ENCODE data around the gene SPINK1.
"Not testable (repeated sequence)": the region's sequence is repeated elsewhere in the genome, so short reads cannot be mapped to it uniquely, and the experiment has no call there.

The SPINK1 gene

DNA sequence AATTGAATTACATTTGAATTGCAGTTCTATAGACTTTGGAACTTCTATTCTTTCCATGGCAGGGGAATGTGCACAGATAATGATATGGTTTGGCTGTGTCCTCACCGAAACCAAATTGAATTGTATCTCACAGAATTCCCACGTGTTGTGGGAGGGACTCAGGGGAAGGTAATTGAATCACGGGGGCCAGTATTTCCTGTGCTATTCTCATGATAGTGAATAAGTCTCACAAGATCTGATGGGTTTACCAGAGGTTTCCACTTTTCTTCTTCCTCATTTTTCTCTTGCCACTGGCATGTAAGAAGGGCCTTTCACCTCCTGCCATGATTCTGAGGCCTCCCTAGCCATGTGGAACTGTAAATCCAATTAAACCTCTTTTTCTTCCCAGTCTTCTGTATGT lies 28.3 kb downstream of the SPINK1 start:
- not testable (repeated sequence) for H3K27me3 ChIP-seq (ENCODE audit: insufficient read depth, low read length); H3K27ac ChIP-seq (ENCODE audit: low read length); H3K36me3 ChIP-seq (ENCODE audit: insufficient read depth, low read depth, low read length); H3K4me3 ChIP-seq (ENCODE audit: low read length); H3K9ac ChIP-seq (ENCODE audit: low read depth, low read length); H3K9me3 ChIP-seq (ENCODE audit: insufficient read depth, low read depth, low read length)
- peaks cover 10% of the 10 kb centered on the region; the same call in 1 of the 2 replicates for H3K4me1 ChIP-seq (ENCODE audit: insufficient read depth, low read length)

DNA sequence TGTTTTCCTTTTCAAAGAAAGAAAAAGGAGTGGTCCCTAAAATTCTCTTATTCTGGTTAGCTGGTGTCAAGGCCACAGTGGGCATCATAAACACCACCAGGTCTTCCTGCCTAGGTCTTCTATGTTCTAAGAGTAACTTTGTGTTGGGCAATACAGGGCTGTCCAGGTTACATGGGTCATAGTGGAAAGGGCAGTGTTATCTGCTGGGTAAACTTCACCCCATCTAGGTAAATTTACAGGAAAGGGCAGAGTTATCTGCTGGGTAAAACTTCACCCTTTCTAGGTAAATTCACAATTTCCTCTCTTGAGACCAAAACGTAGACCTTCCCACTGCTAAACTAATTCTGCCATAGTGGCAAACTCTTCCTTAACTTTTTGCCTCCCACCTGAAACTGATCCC lies 30.0 kb downstream of the SPINK1 start:
- Histone ChIP-seq H3K4me1 (ENCODE audit: insufficient read depth, low read length) (peaks cover 10% of the 10 kb centered on the region; the same call in 1 of the 2 replicates), H3K27ac (ENCODE audit: low read length) (no peak overlapping the region), H3K9me3 (ENCODE audit: insufficient read depth, low read depth, low read length) (no peaks in the 10 kb centered on the region), H3K27me3 (ENCODE audit: insufficient read depth, low read length) (no peaks in the 10 kb centered on the region), H3K4me3 (ENCODE audit: low read length) (no peak overlapping the region), H3K9ac (ENCODE audit: low read depth, low read length) (no peak overlapping the region), H3K36me3 (ENCODE audit: insufficient read depth, low read depth, low read length) (no peaks in the 10 kb centered on the region)

- peaks cover 10% of the 10 kb centered on the region; the same call in 1 of the 2 replicates for H3K4me1 ChIP-seq (ENCODE audit: insufficient read depth, low read length)
- no peak overlapping the region for H3K27ac ChIP-seq (ENCODE audit: low read length)
- no peak overlapping the region for H3K4me3 ChIP-seq (ENCODE audit: low read length)
- H3K27me3 ChIP-seq (ENCODE audit: insufficient read depth, low read length) = no peaks in the 10 kb centered on the region
- H3K9me3 ChIP-seq (ENCODE audit: insufficient read depth, low read depth, low read length) = no peaks in the 10 kb centered on the region
- no peak overlapping the region for H3K9ac ChIP-seq (ENCODE audit: low read depth, low read length)
- no peaks in the 10 kb centered on the region for H3K36me3 ChIP-seq (ENCODE audit: insufficient read depth, low read depth, low read length)
These were observed 31.0 kb downstream of the SPINK1 start for GRCh38 chr5:147800491-147800890.

DNA sequence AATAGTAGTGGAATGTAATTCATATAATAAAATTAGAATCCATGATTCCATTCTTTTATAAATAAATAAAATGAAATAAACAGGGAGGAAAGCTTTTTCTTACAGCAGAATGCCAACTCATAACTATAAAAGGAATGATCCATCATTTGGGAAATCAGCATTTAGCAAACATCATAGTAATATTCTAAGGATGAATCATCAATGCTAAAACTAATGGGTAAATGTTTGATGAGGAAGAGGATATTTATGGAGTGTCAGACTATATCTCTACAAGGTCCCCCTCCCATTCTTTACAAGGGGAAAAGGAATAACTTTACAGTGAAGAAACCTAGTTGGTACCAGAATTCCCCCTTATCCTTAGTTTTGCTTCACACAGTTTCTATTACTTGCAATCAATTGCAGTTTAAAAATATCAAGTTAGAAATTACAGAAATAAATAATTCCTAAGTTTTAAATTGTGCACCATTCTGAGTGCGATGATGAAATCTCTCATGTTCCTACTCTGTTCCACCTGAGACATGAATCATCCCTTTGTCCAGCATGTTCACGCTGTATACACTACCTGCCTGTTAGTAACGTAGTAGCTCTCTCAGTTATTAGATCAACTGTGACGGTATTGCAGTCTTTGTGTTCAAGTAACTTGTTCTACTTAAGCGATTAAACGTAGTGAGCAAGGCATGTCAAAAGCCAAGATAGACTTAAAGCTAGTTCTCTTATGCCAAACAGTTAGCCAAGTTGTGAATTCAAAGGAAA lies 34.7 kb downstream of the SPINK1 start:
- H3K36me3 ChIP-seq (ENCODE audit: insufficient read depth, low read depth, low read length) = no peaks in the 10 kb centered on the region
- H3K4me3 ChIP-seq (ENCODE audit: low read length) = no peak overlapping the region
- no peak overlapping the region for H3K27ac ChIP-seq (ENCODE audit: low read length)
- no peak overlapping the region for H3K9ac ChIP-seq (ENCODE audit: low read depth, low read length)
- H3K27me3 ChIP-seq (ENCODE audit: insufficient read depth, low read length) = no peaks in the 10 kb centered on the region
- H3K4me1 ChIP-seq (ENCODE audit: insufficient read depth, low read length) = no peaks in the 10 kb centered on the region
- no peaks in the 10 kb centered on the region for H3K9me3 ChIP-seq (ENCODE audit: insufficient read depth, low read depth, low read length)

- H3K27ac ChIP-seq (ENCODE audit: low read length) = no peak overlapping the region
- no peaks in the 10 kb centered on the region for H3K4me1 ChIP-seq (ENCODE audit: insufficient read depth, low read length)
- H3K36me3 ChIP-seq (ENCODE audit: insufficient read depth, low read depth, low read length) = no peaks in the 10 kb centered on the region
- no peak overlapping the region for H3K4me3 ChIP-seq (ENCODE audit: low read length)
- H3K9me3 ChIP-seq (ENCODE audit: insufficient read depth, low read depth, low read length) = no peaks in the 10 kb centered on the region
- no peak overlapping the region for H3K9ac ChIP-seq (ENCODE audit: low read depth, low read length)
- no peaks in the 10 kb centered on the region for H3K27me3 ChIP-seq (ENCODE audit: insufficient read depth, low read length)
These were observed 40.3 kb downstream of the SPINK1 start for GRCh38 chr5:147791181-147791580.

- Histone ChIP-seq H3K9me3 (ENCODE audit: insufficient read depth, low read depth, low read length) (no peaks in the 10 kb centered on the region), H3K36me3 (ENCODE audit: insufficient read depth, low read depth, low read length) (no peaks in the 10 kb centered on the region), H3K4me3 (ENCODE audit: low read length) (no peak overlapping the region), H3K27ac (ENCODE audit: low read length) (no peak overlapping the region), H3K4me1 (ENCODE audit: insufficient read depth, low read length) (no peaks in the 10 kb centered on the region), H3K27me3 (ENCODE audit: insufficient read depth, low read length) (no peaks in the 10 kb centered on the region), H3K9ac (ENCODE audit: low read depth, low read length) (no peak overlapping the region)
These were observed 41.7 kb downstream of the SPINK1 start for GRCh38 chr5:147789820-147790219.

DNA sequence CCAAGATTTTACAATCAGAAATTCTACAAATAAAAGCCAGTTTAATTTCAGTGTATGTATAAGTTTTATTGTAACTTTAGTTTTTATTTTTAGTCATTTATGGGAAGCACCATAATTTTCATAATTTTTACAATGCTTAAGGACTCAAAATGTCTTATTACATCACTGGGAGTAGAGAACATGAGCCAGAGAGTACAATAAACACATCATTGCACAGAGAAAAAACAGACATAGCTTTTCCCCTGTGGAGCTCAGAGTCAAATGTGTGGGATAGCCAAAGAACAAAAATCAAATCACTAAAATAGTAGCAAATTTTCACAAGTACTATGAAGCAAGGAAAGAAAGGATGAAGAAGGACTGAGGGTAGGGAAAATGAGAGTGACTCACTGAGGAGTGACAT lies 43.4 kb downstream of the SPINK1 start:
- Histone ChIP-seq H3K27ac (ENCODE audit: low read length) (no peak overlapping the region), H3K4me1 (ENCODE audit: insufficient read depth, low read length) (peaks cover 3% of the 10 kb centered on the region; the same call in 1 of the 2 replicates), H3K9ac (ENCODE audit: low read depth, low read length) (no peak overlapping the region), H3K36me3 (ENCODE audit: insufficient read depth, low read depth, low read length) (no peaks in the 10 kb centered on the region), H3K4me3 (ENCODE audit: low read length) (no peak overlapping the region), H3K9me3 (ENCODE audit: insufficient read depth, low read depth, low read length) (no peaks in the 10 kb centered on the region), H3K27me3 (ENCODE audit: insufficient read depth, low read length) (no peaks in the 10 kb centered on the region)

DNA sequence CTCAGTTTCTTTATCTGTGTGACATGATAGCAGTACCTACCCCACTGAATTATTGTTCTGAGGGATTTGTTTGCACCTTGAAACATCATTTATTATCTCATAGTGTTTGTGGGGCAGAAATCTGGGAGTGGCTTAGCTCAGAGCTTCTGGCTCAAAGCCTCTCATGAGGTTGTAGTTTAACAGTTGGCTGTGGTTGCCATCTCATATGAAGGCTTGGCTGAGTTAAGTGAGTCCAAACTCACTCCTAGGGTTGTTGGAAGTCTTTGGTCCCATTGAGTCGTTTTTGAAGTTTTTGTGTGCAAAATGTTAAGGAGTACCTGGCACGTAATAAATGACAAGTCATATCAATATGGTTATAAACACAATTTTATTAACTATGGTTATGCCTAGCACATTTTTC lies 45.3 kb downstream of the SPINK1 start:
- no peaks in the 10 kb centered on the region for H3K36me3 ChIP-seq (ENCODE audit: insufficient read depth, low read depth, low read length)
- H3K4me1 ChIP-seq (ENCODE audit: insufficient read depth, low read length) = peaks cover 5% of the 10 kb centered on the region; the same call in 1 of the 2 replicates
- H3K9me3 ChIP-seq (ENCODE audit: insufficient read depth, low read depth, low read length) = no peaks in the 10 kb centered on the region
- no peak overlapping the region for H3K9ac ChIP-seq (ENCODE audit: low read depth, low read length)
- H3K4me3 ChIP-seq (ENCODE audit: low read length) = no peak overlapping the region
- no peak overlapping the region for H3K27ac ChIP-seq (ENCODE audit: low read length)
- no peaks in the 10 kb centered on the region for H3K27me3 ChIP-seq (ENCODE audit: insufficient read depth, low read length)

DNA sequence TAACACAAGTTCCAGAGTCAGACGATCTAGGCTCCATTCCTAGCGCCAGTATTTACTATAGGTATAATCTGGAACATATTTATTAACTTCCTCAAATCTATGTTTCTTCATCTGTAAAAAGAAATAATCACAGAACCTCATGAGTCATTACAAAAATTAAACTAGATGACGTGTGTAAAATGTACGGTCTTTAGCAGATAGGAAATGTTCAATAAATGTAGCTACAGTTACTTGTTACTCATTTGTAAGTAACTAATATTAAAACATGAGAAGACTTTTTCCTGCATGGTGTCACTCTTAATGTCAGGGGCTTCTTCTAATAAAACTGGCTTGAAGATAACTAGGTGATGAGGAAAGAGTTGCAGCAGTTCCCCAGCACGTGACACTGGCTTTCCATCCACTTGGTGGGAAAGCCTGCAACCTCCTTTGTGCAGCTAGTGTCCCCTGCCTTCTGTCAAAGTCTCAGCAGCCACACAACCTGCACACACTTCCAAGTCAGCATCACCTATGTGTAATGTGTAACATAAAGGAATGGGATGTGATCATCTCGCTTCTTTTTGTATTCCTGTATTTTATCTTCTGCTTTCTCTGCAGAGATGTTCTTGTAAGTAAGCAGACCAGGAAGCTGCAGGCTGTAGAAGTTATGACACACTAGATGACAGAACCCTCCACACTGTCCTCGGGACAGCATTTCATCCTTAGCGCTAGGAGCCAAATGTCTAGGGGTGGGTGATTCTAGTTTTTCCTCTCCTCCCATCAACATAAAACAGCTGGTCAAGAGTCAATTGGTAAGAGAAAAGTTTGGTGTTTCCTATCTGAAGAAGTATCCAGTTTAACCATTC lies 47.1 kb downstream of the SPINK1 start:
- Histone ChIP-seq H3K4me3 (ENCODE audit: low read length) (no peak overlapping the region), H3K9ac (ENCODE audit: low read depth, low read length) (no peak overlapping the region), H3K4me1 (ENCODE audit: insufficient read depth, low read length) (peaks cover 18% of the 10 kb centered on the region; the same call in 1 of the 2 replicates), H3K36me3 (ENCODE audit: insufficient read depth, low read depth, low read length) (no peaks in the 10 kb centered on the region), H3K27me3 (ENCODE audit: insufficient read depth, low read length) (no peaks in the 10 kb centered on the region), H3K27ac (ENCODE audit: low read length) (no peak overlapping the region), H3K9me3 (ENCODE audit: insufficient read depth, low read depth, low read length) (no peaks in the 10 kb centered on the region)

DNA sequence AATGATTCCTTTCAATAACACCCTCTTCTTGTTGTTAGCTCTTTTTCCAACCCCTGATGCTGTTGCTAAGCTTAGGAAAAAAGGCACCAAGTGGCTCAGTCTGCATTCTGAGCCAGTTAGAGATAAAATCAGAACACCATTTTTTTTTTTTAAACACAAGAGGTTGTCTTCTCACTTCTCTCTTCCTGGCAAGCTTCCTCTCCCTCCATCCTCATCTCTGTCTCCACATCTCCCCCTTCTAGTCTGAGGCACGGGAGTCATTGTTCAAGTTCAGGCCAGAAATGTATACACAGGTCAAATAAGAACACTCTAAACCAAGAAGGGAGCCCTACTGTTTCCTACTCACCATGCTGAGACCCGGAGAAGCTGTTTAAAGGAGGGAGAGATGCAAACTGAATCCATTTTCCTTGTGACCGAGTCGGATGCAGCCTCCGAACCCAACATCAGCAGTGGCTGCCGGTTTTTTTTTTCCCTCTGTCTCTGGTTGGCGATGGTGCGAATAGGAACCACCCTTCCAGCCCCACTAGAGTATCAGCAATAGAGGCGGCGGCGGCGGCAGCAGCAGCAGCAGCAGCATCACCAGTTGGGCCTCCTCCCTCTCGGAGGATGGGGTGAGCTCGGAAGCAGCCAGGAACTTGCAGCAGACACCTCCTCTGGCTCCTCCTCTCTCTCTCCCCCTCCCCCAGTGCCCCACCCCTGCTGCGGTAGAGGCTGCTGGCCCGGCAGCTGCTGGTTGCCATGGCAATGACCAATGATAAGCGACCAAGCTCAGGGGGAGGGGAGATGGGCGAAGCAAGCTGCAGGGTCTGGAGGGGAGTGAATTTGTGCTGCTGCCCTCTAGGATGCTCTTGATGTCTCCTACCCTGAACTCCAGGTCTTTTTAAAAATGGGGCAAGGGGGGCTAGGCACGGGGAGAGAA lies 49.1 kb downstream of the SPINK1 start, which contains the start of gene JAKMIP2:
Gene JAKMIP2, minus strand, starts transcription at position 619 of the 919 bp plus-strand sequence. CDS start 110,922 bp downstream, outside the sequence.
- H3K4me1 ChIP-seq (ENCODE audit: insufficient read depth, low read length) = peaks cover 18% of the 10 kb centered on the region; the same call in 1 of the 2 replicates
- H3K9me3 ChIP-seq (ENCODE audit: insufficient read depth, low read depth, low read length) = no peaks in the 10 kb centered on the region
- H3K4me3 ChIP-seq (ENCODE audit: low read length) = peak within 1 kb of the TSS; percentile 95
- H3K27me3 ChIP-seq (ENCODE audit: insufficient read depth, low read length) = no peaks in the 10 kb centered on the region
- H3K27ac ChIP-seq (ENCODE audit: low read length) = peak within 1 kb of the TSS; percentile 92
- peak within 1 kb of the TSS; percentile 94; the same call in 1 of the 2 replicates for H3K9ac ChIP-seq (ENCODE audit: low read depth, low read length)
- H3K36me3 ChIP-seq (ENCODE audit: insufficient read depth, low read depth, low read length) = no peaks in the 10 kb centered on the region

Measured in iPS-20b (cell line).